Keratinocyte (primary cell): ENCODE results near the gene SNRK. TPM values are rescaled to one million over a fixed set of nuclear protein-coding genes. Genes with fewer than 3 reads are reported as not detected.

Source experiments
- DNase-seq: peaks from one replicate; pipeline ENCODE4 v3.0.0-alpha.2; 2011; ENCODE audit warnings: low read depth, missing footprints, low spot score
- FAIRE-seq: peaks from 2 replicates; lab custom pipeline; 2011; peaks lifted over from hg19 to GRCh38; lab: Jason Lieb, UNC
- H2AFZ ChIP-seq: 2 replicates; pipeline ENCODE4 v1.6.0; 2012; ENCODE audit warnings: low read length, control low read depth, inconsistent platforms; ENCODE audit not compliant: control insufficient read depth
- H3K27ac ChIP-seq: 2 replicates; pipeline ENCODE4 v1.5.1; 2011; ENCODE audit warnings: low read length; ENCODE audit not compliant: control insufficient read depth, insufficient read depth
- H3K27me3 ChIP-seq: 3 replicates; pipeline ENCODE4 v1.6.0; 2011; ENCODE audit warnings: low read length; ENCODE audit not compliant: control insufficient read depth, insufficient read depth; ENCODE audit errors: extremely low read depth
- H3K36me3 ChIP-seq, 2 experiments: 2 replicates in 1 of 2; 3 replicates in 1 of 2; pipeline ENCODE4 v1.5.1; 2011; ENCODE audit warnings: low read length in 2 of 2, mild to moderate bottlenecking in 1 of 2; ENCODE audit not compliant: control insufficient read depth in 2 of 2, insufficient read depth in 2 of 2; ENCODE audit errors: extremely low read depth in 1 of 2
- H3K4me1 ChIP-seq: 3 replicates; pipeline ENCODE4 v1.5.1; 2011; ENCODE audit warnings: low read length; ENCODE audit not compliant: control insufficient read depth, insufficient read depth; ENCODE audit errors: extremely low read depth
- H3K4me2 ChIP-seq: 3 replicates; pipeline ENCODE4 v1.6.0; 2011; ENCODE audit warnings: low read depth, low read length; ENCODE audit not compliant: control insufficient read depth, insufficient read depth; ENCODE audit errors: extremely low read depth
- H3K4me3 ChIP-seq, 3 experiments: fragments of 200-600 bp in 1 of 3; sonication (generic) in 1 of 3; 2 replicates in 2 of 3; 3 replicates in 1 of 3; pipeline ENCODE4 v1.5.1; 2011 to 2016; ENCODE audit warnings: low read length in 3 of 3, mild to moderate bottlenecking in 3 of 3, control low read depth in 2 of 3, inconsistent platforms in 1 of 3, low read depth in 1 of 3, mixed read lengths in 1 of 3, mixed run types in 1 of 3, moderate library complexity in 1 of 3; ENCODE audit not compliant: control insufficient read depth in 2 of 3, insufficient read depth in 2 of 3; ENCODE audit errors: extremely low read depth in 1 of 3
- H3K79me2 ChIP-seq: 2 replicates; pipeline ENCODE4 v1.6.0; 2012; ENCODE audit warnings: low read length; ENCODE audit not compliant: control insufficient read depth, insufficient read depth
- H3K9ac ChIP-seq: 3 replicates; pipeline ENCODE4 v1.6.0; 2011; ENCODE audit warnings: low read length; ENCODE audit not compliant: control insufficient read depth, insufficient read depth; ENCODE audit errors: extremely low read depth
- H3K9me1 ChIP-seq: 3 replicates; pipeline ENCODE4 v1.6.0; 2011; ENCODE audit warnings: low read length; ENCODE audit not compliant: control insufficient read depth, insufficient read depth; ENCODE audit errors: extremely low read depth
- H3K9me3 ChIP-seq: 2 replicates; pipeline ENCODE4 v1.5.1; 2012; ENCODE audit warnings: low read depth, low read length; ENCODE audit not compliant: control insufficient read depth
- H4K20me1 ChIP-seq: 3 replicates; pipeline ENCODE4 v1.6.0; 2011; ENCODE audit warnings: low read length; ENCODE audit not compliant: control insufficient read depth, insufficient read depth; ENCODE audit errors: extremely low read depth
- EZH2 ChIP-seq: IDR thresholded peaks from one replicate; pipeline ENCODE4 v1.6.1; 2012; ENCODE audit warnings: inconsistent platforms, mild to moderate bottlenecking, low read length, moderate library complexity
- dilution Hi-C: fragments of 300-500 bp; cut with MboI; formaldehyde crosslinking; loops from one replicate; pipeline ENCODE4 v1.7.0; 2020; ENCODE audit warnings: low sequenced_read_pairs; ENCODE audit not compliant: extremely low pct_ligation_motif_present
- polyA plus RNA-seq, 5 experiments: library from polyadenylated mRNA; depleted of rRNA in 3 of 5; stranded (reverse) in 3 of 5; stranded (forward) in 1 of 5; unstranded in 1 of 5; fragments of >200 nt; gene quantifications; 1 replicate in 1 of 5; 2 replicates in 3 of 5; 3 replicates in 1 of 5; pipeline versions ENCODE4 v1.2.1 to v1.2.3, GENCODE V29; 2011 to 2012; ENCODE audit warnings: missing spikeins in 2 of 5, low read depth in 1 of 5, low replicate concordance in 1 of 5
- TF ChIP-seq, protein P1 (sequence below), 3 experiments: IDR thresholded peaks in 1 of 3; conservative IDR thresholded peaks in 1 of 3; optimal IDR thresholded peaks in 1 of 3; 2 replicates in 2 of 3; 3 replicates in 1 of 3; pipeline versions ENCODE3 to v1.5.1; 2011; ENCODE audit warnings: low read length in 3 of 3, mild to moderate bottlenecking in 3 of 3, moderate library complexity in 2 of 3, control low read depth in 1 of 3, inconsistent platforms in 1 of 3; ENCODE audit not compliant: insufficient read depth in 2 of 3; ENCODE audit errors: extremely low read depth in 1 of 3

SNRK gene
- polyA plus RNA-seq, 1 donor (not counting 4 experiments of a cell fraction or from before 2014, with no cell fraction given) = 15.7 TPM

DNA sequence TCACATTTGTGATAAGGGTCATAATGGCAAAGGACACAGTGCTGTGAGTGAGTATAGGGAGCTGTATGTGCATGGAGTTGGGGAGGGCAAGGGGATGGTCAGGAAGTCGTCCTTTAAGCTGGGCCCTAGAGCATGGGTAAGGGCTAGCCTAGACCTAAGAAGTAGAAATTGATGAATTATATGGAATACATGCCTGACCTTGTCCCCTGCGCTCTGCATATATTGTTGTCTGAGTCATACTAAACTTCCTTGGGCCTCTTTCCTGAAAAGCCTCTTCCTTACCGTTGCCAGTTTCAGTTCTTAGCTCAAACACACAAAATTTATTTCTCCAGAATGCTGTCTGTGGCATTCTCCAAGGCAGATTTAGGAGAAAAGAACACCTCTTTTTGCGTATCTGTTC, 4.6 kb downstream of the SNRK start:
- DNase-seq (no peak), FAIRE-seq (peak; percentile 85)
- H3K4me1 ChIP-seq = peaks cover 49% of the 10 kb centered on the region
- peak overlapping the region in 2 of 3 experiments; percentile 47 to 58 for H3K4me3 ChIP-seq
- TF ChIP-seq EZH2 = no peak
- TF ChIP-seq, protein P1, sequence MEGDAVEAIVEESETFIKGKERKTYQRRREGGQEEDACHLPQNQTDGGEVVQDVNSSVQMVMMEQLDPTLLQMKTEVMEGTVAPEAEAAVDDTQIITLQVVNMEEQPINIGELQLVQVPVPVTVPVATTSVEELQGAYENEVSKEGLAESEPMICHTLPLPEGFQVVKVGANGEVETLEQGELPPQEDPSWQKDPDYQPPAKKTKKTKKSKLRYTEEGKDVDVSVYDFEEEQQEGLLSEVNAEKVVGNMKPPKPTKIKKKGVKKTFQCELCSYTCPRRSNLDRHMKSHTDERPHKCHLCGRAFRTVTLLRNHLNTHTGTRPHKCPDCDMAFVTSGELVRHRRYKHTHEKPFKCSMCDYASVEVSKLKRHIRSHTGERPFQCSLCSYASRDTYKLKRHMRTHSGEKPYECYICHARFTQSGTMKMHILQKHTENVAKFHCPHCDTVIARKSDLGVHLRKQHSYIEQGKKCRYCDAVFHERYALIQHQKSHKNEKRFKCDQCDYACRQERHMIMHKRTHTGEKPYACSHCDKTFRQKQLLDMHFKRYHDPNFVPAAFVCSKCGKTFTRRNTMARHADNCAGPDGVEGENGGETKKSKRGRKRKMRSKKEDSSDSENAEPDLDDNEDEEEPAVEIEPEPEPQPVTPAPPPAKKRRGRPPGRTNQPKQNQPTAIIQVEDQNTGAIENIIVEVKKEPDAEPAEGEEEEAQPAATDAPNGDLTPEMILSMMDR (optimal IDR thresholded peaks at IDR 0.05 in 1 of 3, IDR thresholded peaks at IDR 0.05 in 1 of 3, conservative IDR thresholded peaks at IDR 0.05 in 1 of 3; ENCODE audit: extremely low read depth in 1 of 3, insufficient read depth in 2 of 3, low read length in 3 of 3) = no peak
- H3K36me3 ChIP-seq = peaks cover 0 to 8% of the 10 kb centered on the region in 2 experiments
- peaks cover 5% of the 10 kb centered on the region for H3K9me1 ChIP-seq
- H3K27me3 ChIP-seq = no peaks in the 10 kb centered on the region
- H3K79me2 ChIP-seq = peaks cover 90% of the 10 kb centered on the region
- H2AFZ ChIP-seq = no peak overlapping the region
- peak overlapping the region; percentile 97 for H3K4me2 ChIP-seq
- no peaks in the 10 kb centered on the region for H3K9me3 ChIP-seq
- H3K9ac ChIP-seq = peak overlapping the region; percentile 2
- peaks cover 4% of the 10 kb centered on the region for H4K20me1 ChIP-seq
- dilution Hi-C loops = no loop called here
- peak overlapping the region; percentile 1 for H3K27ac ChIP-seq

DNA sequence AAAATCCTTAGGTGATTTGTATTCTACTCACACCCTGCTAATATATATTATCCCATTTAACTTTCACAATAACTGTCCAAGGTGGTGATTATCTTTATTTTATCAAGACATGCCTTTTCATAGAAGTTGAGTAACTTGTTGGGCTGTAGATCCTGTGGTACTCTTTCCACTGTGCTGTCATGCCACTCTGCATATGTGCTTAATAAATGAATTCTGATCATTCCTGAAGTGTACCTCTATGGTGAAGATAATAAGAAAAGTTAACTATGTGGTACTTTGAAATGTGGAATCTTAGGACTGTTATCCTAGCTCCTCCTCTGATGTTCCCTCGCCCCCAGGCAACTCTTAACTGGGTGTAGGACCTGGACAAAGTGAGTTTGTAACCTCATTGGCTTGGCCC, 5.2 kb downstream of the SNRK start:
- Histone ChIP-seq H3K36me3 (peaks cover 0 to 8% of the 10 kb centered on the region in 2 experiments), H2AFZ (no peak overlapping the region), H4K20me1 (peaks cover 7% of the 10 kb centered on the region), H3K9me1 (peaks cover 5% of the 10 kb centered on the region), H3K79me2 (peaks cover 95% of the 10 kb centered on the region), H3K4me2 (peak overlapping the region; percentile 97), H3K9me3 (no peaks in the 10 kb centered on the region), H3K9ac (no peak overlapping the region), H3K4me1 (peaks cover 52% of the 10 kb centered on the region), H3K27ac (no peak overlapping the region), H3K4me3 (peak overlapping the region in 1 of 3 experiments; percentile 58), H3K27me3 (no peaks in the 10 kb centered on the region)
- DNase-seq = no peak
- FAIRE-seq = peak; percentile 63
- dilution Hi-C loops = no loop called here
- no peak for TF ChIP-seq EZH2
- TF ChIP-seq, protein P1 (optimal IDR thresholded peaks at IDR 0.05 in 1 of 3, IDR thresholded peaks at IDR 0.05 in 1 of 3, conservative IDR thresholded peaks at IDR 0.05 in 1 of 3; ENCODE audit: extremely low read depth in 1 of 3, insufficient read depth in 2 of 3, low read length in 3 of 3) = no peak
